Measurements from ENCODE around the gene TCP11X2.
"Not testable (repeated sequence)": the region's sequence is repeated elsewhere in the genome, so short reads cannot be mapped to it uniquely, and the experiment has no call there.

TCP11X2 gene

GRCh38 chrX:102471762-102472220 is at the start of gene TCP11X2:
TSS of gene TCP11X2 (minus strand) at chrX:102471812.
- DNase-seq (ENCODE audit: low read depth, low spot score), result not testable (repeated sequence)

- DNase-seq (ENCODE audit: low read depth, low spot score), result peak; percentile 2
Measured at GRCh38 chrX:102517326-102517725, 45.7 kb upstream of the TCP11X2 start.

- peak; percentile 72 for DNase-seq (ENCODE audit: low read depth, low spot score)
Measured at GRCh38 chrX:102515975-102516941, 44.6 kb upstream of the TCP11X2 start, which contains the start of gene TMSB15A. TSS of gene TMSB15A (minus strand) at chrX:102516739.

- no peak for DNase-seq (ENCODE audit: low read depth, low spot score)
Measured at GRCh38 chrX:102514536-102514935, 42.9 kb upstream of the TCP11X2 start.

GRCh38 chrX:102498732-102499131 is 27.1 kb upstream of the TCP11X2 start:
- DNase-seq (ENCODE audit: low read depth, low spot score), result no peak

- peak; percentile 1 for DNase-seq (ENCODE audit: low read depth, low spot score)
Measured at GRCh38 chrX:102491766-102492165, 20.2 kb upstream of the TCP11X2 start.

DNA sequence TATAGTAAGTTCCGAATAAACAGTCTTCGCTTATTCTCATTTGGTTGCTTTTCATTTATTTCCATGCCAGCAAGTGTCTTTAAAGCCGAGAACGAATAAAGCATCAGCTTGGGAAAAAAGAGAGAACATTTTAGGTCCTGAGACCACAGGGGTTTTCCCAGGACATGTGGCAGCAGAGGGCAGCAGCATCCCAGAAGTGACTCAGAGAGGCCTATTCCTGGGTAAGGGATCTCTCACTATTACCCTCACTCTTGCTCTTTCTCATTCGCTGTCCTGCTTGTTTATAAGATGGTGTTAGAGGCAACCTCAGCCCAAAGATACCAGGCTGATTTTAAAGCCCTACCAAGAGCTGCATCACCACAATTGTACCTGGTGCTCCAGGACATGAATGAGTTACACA is 7.2 kb upstream of the TCP11X2 start:
- not testable (repeated sequence) for DNase-seq (ENCODE audit: low read depth, low spot score)

DNA sequence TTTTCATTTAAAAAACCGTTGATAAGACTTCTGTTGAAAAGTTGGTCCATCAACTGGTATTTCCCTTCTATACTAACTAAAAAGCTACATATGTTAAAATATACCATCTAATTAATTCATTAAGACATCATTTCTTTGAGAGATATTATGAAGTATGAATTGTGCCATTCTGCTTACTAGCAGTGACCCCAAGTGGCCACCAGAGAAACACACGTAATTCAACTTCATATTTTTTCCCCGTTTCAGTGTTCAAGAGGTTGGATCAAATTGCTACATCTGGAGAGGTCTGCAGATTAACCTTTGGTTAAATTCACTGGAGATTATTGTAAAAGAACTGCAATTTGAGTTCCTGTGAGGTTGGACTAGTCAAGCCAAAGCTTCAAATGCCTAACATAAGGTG is 1.4 kb downstream of the TCP11X2 start:
- not testable (repeated sequence) for DNase-seq (ENCODE audit: low read depth, low spot score)

DNA sequence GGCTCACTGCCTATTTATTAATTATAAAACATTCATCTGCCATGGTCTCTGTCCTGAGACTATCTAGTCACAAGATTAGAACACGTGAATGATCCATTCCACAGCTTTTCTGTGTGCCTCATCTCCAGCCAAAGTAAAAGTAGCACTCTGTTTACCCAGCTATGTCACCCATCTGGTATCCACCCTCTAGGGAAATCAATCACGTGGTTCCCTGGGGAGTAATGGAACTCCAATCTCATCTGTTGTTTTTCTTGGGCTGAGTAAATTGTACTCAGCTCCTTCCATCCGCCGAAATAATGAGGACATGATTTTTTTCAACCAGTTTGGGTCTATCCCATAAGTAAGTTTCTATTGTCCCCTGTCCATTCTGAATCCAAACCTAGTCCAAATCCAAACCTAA is 13.0 kb downstream of the TCP11X2 start:
- not testable (repeated sequence) for DNase-seq (ENCODE audit: low read depth, low spot score)

DNA sequence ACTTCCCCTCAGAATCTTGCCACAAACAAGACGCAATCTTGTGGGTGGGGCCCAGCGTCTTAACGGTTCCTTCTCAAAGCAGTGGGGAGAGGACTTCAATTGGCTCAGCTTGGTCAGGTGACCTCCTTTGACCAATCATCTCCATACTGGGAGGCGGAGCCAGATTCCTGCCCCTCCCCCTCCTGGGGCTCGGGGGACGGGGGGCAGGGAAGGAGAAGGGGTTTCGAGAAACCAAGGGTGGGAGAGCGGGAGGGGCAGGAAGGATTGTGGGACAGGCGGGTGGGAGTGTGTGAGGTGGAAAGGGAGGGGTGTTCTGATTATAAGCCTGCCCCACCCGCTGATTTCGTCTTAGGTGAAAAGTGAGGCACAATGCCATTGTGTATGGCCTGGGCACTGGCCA is 31.7 kb downstream of the TCP11X2 start, which contains the start of gene NXF2B:
NXF2B (minus strand) TSS at position 101 of the 400 bp plus-strand sequence. CDS start 59,972 bp downstream, outside the sequence.
- DNase-seq (ENCODE audit: low read depth, low spot score), result not testable (repeated sequence)

DNA sequence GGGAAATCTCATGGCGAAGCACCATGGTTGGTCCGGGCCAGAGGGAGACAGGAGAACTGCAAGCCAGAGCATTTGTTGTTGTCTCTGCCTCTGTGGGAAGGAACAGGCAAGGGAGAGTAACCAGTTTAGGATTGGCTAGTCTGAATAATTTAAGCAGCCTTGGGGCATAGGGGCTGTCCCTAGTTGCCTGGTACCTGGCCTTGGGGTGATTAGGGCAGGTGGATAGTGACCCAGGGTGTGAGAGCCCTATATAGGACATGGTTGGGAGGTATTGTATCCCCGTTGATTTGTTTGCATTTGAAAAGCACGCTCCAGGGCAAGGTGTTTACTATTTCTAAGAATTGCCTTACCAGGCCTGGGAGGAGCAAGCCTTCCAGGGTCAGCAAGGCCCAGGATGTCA is 57.1 kb downstream of the TCP11X2 start:
- not testable (repeated sequence) for DNase-seq (ENCODE audit: low read depth, low spot score)

All from astrocyte of the hippocampus (primary cell).